Choroid plexus epithelial cell (primary cell): Measurements from ENCODE around the gene SLC22A3.
A peak's percentile ranks its signal among the peaks of the same experiment; 100 is the strongest.

Experiments
- DNase-seq: peaks from one replicate; pipeline ENCODE4 v3.0.0-alpha.2; 2010; ENCODE audit warnings: low read depth
- H3K4me3 ChIP-seq: 2 replicates; pipeline ENCODE4 v1.5.1; 2011; ENCODE audit warnings: low read depth, mild to moderate bottlenecking, control low read depth, low read length, moderate library complexity
- TF ChIP-seq, protein P1 (sequence below): conservative IDR thresholded peaks from 2 replicates; pipeline ENCODE4 v1.5.1; 2011; ENCODE audit warnings: low read depth, mild to moderate bottlenecking, control low read depth, inconsistent platforms, low read length, moderate library complexity

SLC22A3 gene

DNA sequence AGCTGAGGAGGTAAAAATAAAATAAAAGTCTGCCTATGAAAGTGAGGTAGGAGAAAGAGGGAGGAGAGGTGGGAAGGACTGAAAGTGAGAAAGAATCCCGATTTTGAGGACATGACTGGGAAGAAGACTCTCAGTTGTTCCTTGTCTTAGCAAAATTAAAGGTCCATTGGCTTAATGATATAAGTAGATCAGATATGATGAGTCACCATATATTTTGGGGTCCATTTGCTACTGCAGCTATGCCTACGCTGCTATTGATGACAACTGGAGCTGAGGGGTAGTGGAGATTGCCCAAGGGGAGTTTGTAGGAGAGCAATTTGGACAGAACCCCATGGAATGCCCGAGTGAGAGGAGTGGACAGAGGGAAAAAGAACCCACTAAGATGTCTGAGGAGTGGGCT lies 15.1 kb upstream of the SLC22A3 start:
- H3K4me3 ChIP-seq, result no peak overlapping the region
- DNase-seq, result no peak
- TF ChIP-seq, protein P1, sequence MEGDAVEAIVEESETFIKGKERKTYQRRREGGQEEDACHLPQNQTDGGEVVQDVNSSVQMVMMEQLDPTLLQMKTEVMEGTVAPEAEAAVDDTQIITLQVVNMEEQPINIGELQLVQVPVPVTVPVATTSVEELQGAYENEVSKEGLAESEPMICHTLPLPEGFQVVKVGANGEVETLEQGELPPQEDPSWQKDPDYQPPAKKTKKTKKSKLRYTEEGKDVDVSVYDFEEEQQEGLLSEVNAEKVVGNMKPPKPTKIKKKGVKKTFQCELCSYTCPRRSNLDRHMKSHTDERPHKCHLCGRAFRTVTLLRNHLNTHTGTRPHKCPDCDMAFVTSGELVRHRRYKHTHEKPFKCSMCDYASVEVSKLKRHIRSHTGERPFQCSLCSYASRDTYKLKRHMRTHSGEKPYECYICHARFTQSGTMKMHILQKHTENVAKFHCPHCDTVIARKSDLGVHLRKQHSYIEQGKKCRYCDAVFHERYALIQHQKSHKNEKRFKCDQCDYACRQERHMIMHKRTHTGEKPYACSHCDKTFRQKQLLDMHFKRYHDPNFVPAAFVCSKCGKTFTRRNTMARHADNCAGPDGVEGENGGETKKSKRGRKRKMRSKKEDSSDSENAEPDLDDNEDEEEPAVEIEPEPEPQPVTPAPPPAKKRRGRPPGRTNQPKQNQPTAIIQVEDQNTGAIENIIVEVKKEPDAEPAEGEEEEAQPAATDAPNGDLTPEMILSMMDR, result no peak

DNA sequence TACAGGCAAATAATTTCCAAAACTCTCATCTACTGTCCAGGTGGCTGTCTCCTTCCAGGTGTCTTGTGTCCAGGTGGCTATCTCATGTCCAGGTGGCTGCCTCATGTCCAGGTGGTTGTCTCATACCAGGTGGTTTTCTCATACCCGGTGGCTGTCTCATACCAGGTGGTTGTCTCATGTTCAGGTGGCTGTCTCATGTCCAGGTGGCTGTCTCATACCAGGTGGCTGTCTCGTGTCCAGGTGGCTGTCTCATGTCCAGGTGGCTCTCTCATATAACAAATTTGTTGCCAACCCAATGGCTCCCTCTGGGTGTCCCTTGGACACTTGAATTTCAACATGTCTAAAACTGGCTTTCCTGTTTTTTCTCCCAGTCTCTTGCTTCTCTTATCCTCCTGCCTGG lies 14.3 kb upstream of the SLC22A3 start:
- TF ChIP-seq, protein P1, result no peak
- no peak overlapping the region for H3K4me3 ChIP-seq
- DNase-seq, result no peak

DNA sequence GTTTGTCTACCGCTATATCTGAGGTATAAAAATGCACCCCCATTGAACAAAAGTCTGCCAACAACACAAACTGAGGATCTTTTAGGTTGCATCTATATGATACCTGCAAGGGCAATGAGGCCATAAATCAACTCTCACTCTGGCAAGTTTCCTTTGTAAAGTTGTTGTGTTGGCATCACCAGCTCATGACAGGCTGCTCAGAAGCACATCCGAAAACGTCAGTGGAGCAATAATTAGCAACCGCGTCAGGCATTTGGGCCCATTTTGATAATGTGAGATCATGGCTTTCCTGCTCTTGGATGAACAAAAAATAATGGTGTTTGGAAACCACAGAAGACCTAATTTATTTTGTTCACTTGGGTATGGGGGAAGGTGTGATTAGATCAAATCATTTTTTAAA lies 12.0 kb upstream of the SLC22A3 start:
- TF ChIP-seq, protein P1, result no peak
- H3K4me3 ChIP-seq, result no peak overlapping the region
- DNase-seq, result no peak

DNA sequence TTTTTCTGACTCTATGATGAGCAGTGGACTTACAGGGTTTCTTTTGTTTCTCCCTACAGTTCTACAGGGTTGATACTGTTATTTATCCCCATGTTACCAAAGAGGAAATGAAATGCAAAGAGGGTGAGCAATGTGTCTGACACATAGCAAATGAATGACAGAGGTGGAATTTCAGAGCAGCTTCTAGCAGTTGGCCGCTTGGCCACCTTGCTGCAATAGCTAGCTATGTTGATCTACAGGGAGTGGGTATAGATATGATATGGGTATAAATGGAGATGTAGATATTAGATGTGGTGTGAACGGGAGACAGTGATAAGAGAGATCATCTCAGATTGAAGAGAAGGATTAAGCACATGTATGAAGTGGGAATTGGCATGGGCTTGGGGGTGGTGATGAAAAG lies 10.9 kb upstream of the SLC22A3 start:
- H3K4me3 ChIP-seq, result no peak overlapping the region
- TF ChIP-seq, protein P1, result no peak
- DNase-seq, result peak; percentile 44

DNA sequence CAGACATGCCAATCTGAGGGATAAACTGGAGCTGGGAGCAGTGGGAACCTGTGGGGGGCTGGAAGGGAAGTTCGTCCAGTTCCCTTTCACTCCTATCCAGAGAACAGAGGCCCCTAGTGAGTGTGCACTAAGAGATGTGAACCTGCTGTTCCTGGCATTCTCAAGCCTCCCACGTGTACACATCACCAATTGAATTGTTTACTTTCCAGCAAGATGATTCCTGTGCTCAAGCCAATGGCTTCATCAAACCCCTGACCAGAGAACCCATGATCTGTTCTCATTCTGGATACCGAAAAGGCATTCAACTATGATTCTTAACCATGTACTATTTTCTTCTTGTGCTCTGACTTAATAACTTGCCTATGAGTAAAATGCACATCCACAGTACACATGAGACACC lies 10.2 kb upstream of the SLC22A3 start:
- DNase-seq, result peak; percentile 13
- TF ChIP-seq, protein P1, result no peak
- H3K4me3 ChIP-seq, result no peak overlapping the region

DNA sequence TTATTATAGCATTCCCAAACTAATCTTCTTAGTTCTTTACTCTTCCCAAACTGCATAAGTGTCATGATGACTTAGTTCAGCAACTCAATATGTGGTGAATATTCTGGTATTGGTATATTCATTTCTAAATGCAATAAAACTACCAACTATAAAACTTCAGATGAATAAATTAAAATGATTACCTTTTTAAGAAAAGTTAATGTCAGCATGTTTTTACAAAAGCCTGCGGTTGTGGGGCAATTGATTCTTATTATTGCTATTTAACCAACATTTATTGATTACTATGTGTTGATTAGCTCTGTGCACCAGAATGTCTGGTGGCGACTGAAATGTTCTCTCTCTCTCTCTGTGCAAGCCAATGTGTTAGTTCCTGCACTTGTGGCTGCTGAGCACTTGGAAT lies 5.0 kb upstream of the SLC22A3 start:
- TF ChIP-seq, protein P1, result no peak
- DNase-seq, result no peak
- H3K4me3 ChIP-seq, result no peak overlapping the region

DNA sequence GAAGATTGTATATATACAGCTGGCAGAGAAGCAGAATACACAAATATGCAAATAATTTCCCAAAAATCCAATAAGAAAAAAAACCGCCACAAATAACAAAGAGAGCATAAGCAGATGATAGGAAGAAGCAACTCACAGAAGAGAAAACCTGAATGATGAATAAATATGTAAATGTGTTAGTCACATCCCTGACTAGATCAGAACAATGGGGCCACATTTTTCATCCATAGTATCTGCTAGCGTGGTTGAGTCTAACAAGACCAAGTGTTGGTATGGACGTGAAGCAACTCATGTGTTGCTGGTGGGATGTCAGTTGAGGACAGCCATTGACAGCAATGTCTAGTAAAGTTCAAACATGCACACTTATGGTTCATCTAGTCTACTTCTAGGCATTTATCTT lies 3.9 kb upstream of the SLC22A3 start:
- no peak for DNase-seq
- TF ChIP-seq, protein P1, result no peak
- H3K4me3 ChIP-seq, result no peak overlapping the region
